Spinal cord (tissue), 10 donors: ENCODE measurements around the gene TEAD1. TPM values are rescaled to one million over a fixed set of nuclear protein-coding genes. Genes with fewer than 3 reads are reported as not detected.
A peak's percentile ranks its signal among the peaks of the same experiment; 100 is the strongest.

Experiments
- DNase-seq, 6 donors: peaks; one replicate each; pipeline versions ENCODE4 v3.0.0 to v3.0.0-alpha.2; 2013 to 2015; ENCODE audit warnings: low spot score in 6 of 6, low read depth in 4 of 6
- H3K27ac ChIP-seq: one replicate; pipeline ENCODE4 v1.5.1; 2013; ENCODE audit warnings: low read depth, low read length, control low read depth
- H3K27me3 ChIP-seq: one replicate; pipeline ENCODE4 v1.6.1; 2013; ENCODE audit warnings: low read length; ENCODE audit not compliant: control insufficient read depth, insufficient read depth
- H3K36me3 ChIP-seq: one replicate; pipeline ENCODE4 v1.6.1; 2013; ENCODE audit warnings: low read length; ENCODE audit not compliant: control insufficient read depth, insufficient read depth
- H3K4me1 ChIP-seq: one replicate; pipeline ENCODE4 v1.6.1; 2013; ENCODE audit warnings: low read length; ENCODE audit not compliant: control insufficient read depth, insufficient read depth
- H3K4me3 ChIP-seq: one replicate; pipeline ENCODE4 v1.5.1; 2013; ENCODE audit warnings: low read depth, low read length, control low read depth
- H3K9me3 ChIP-seq: one replicate; pipeline ENCODE4 v1.6.1; 2013; ENCODE audit warnings: low read length; ENCODE audit not compliant: control insufficient read depth, insufficient read depth
- WGBS: methylation state at CpG from one replicate; pipeline ENCODE4 v1.1.5; 2013; ENCODE audit warnings: missing lambda C conversion rate; ENCODE audit not compliant: insufficient coverage; 5-methylcytosine and 5-hydroxymethylcytosine counted together
- polyA plus RNA-seq, 2 donors: library from polyadenylated mRNA; unstranded; fragments of 120-200 nt; gene quantifications; one replicate each; pipeline ENCODE4 v1.2.1, GENCODE V29; 2013; ENCODE audit not compliant: insufficient read length in 2 of 2
- total RNA-seq, 2 donors: library from RNA; depleted of rRNA in 1 of 2; stranded (reverse); fragments of 120-200 nt in 1 of 2; fragments of >200 nt in 1 of 2; gene quantifications; one replicate each; pipeline versions ENCODE4 v1.2.3 to v1.2.4, GENCODE V29; 2013 to 2014
- donor health status: healthy.

The TEAD1 gene
- total and polyA plus RNA-seq, 4 donors: 39.2 to 70.9 (median 58.7) TPM

DNA sequence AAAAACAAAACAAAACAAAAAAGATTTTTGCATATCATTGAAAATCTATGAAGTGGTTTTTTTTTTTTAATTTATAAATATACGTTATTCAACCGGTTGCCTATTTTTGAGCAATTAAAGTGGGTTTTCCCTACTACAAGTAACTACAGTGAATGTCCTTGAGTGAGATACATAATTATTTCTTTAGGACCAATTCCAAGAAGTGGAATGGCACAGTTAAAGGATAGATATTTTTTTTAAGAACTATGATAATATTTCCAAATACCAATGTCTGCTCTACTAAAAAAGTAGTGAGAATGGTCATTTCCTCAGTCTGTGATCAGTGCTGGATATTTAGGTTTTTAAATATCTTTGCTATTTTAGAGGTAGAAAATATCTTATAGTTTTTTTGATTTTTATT lies 118.8 kb downstream of the TEAD1 start:
- no peak overlapping the region for H3K27ac ChIP-seq
- H3K4me1 ChIP-seq: peaks cover 13% of the 10 kb centered on the region
- no peak for DNase-seq
- no peaks in the 10 kb centered on the region for H3K27me3 ChIP-seq
- no peaks in the 10 kb centered on the region for H3K9me3 ChIP-seq
- peaks cover 3% of the 10 kb centered on the region for H3K36me3 ChIP-seq
- no CpG with 5 or more reads among the region's 2 CpGs for WGBS
- H3K4me3 ChIP-seq: no peak overlapping the region

- WGBS: 100% methylated on average over 1 of the region's 2 CpGs
- no peaks in the 10 kb centered on the region for H3K27me3 ChIP-seq
- no peak overlapping the region for H3K27ac ChIP-seq
Measured at GRCh38 chr11:12793506-12793905, 119.3 kb downstream of the TEAD1 start.

GRCh38 chr11:12794576-12795230 lies 120.5 kb downstream of the TEAD1 start:
- Histone ChIP-seq H3K27me3 (no peaks in the 10 kb centered on the region), H3K4me3 (no peak overlapping the region), H3K9me3 (no peaks in the 10 kb centered on the region), H3K36me3 (peaks cover 3% of the 10 kb centered on the region), H3K4me1 (peaks cover 9% of the 10 kb centered on the region), H3K27ac (no peak overlapping the region)
- WGBS: 45% methylated on average over 7 of the region's 7 CpGs
- no peak for DNase-seq

More at GRCh38 chr11:12793506-12793905, 119.3 kb downstream of the TEAD1 start:
- Histone ChIP-seq H3K9me3 (no peaks in the 10 kb centered on the region), H3K4me1 (peaks cover 12% of the 10 kb centered on the region), H3K4me3 (no peak overlapping the region), H3K36me3 (peaks cover 3% of the 10 kb centered on the region)
- no peak for DNase-seq

GRCh38 chr11:12797996-12798395 lies 123.8 kb downstream of the TEAD1 start:
- peaks cover 14% of the 10 kb centered on the region for H3K4me1 ChIP-seq
- no peak for DNase-seq
- no peak overlapping the region for H3K4me3 ChIP-seq
- 89% methylated on average over 3 of the region's 3 CpGs for WGBS
- H3K27ac ChIP-seq: no peak overlapping the region
- no peaks in the 10 kb centered on the region for H3K27me3 ChIP-seq
- H3K9me3 ChIP-seq: no peaks in the 10 kb centered on the region
- H3K36me3 ChIP-seq: peaks cover 3% of the 10 kb centered on the region

DNA sequence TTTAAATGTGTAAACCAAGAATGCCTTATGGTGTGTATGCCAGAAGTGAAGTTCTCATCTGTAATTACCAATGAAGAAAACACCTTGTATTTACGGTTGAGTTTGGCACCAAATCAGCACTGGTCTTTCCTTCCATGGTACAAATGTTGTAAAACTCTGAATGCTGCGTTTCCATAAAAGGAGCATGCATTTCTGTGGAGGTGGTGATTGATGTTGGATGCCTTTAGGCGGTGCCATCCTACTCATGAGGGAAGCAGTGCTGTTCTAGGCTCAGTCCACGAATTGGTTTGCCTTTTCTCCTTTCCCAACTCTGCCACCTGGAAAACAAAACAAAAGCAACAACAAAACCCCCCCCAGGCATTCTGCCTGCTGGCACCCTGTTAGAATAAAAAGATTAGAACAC lies 124.4 kb downstream of the TEAD1 start:
- Histone ChIP-seq H3K36me3 (peaks cover 3% of the 10 kb centered on the region), H3K27ac (no peak overlapping the region), H3K27me3 (no peaks in the 10 kb centered on the region), H3K4me1 (peaks cover 20% of the 10 kb centered on the region), H3K4me3 (no peak overlapping the region), H3K9me3 (no peaks in the 10 kb centered on the region)
- no peak for DNase-seq
- 67% methylated on average over 1 of the region's 4 CpGs for WGBS

GRCh38 chr11:12799334-12799835 lies 125.2 kb downstream of the TEAD1 start:
- H3K27me3 ChIP-seq: no peaks in the 10 kb centered on the region
- no CpG with 5 or more reads among the region's 4 CpGs for WGBS
- H3K4me1 ChIP-seq: peaks cover 21% of the 10 kb centered on the region
- no peaks in the 10 kb centered on the region for H3K9me3 ChIP-seq
- DNase-seq: peak in 1 of 6 donors; percentile 54
- no peak overlapping the region for H3K27ac ChIP-seq
- H3K36me3 ChIP-seq: peaks cover 3% of the 10 kb centered on the region
- H3K4me3 ChIP-seq: no peak overlapping the region

- no peak overlapping the region for H3K27ac ChIP-seq
- H3K36me3 ChIP-seq: no peaks in the 10 kb centered on the region
- no peaks in the 10 kb centered on the region for H3K9me3 ChIP-seq
- peak in 1 of 6 donors; percentile 64 for DNase-seq
- no peaks in the 10 kb centered on the region for H3K27me3 ChIP-seq
- WGBS: 26% methylated on average over 4 of the region's 8 CpGs
- H3K4me3 ChIP-seq: no peak overlapping the region
- peaks cover 16% of the 10 kb centered on the region for H3K4me1 ChIP-seq
Measured at GRCh38 chr11:12800032-12800671, 125.9 kb downstream of the TEAD1 start.

- 0% methylated on average over 1 of the region's 2 CpGs for WGBS
- no peak overlapping the region for H3K27ac ChIP-seq
- H3K36me3 ChIP-seq: no peaks in the 10 kb centered on the region
- no peak overlapping the region for H3K4me3 ChIP-seq
- H3K27me3 ChIP-seq: no peaks in the 10 kb centered on the region
- peaks cover 16% of the 10 kb centered on the region for H3K4me1 ChIP-seq
- DNase-seq: peak in 2 of 6 donors; percentile 40 to 59
- H3K9me3 ChIP-seq: no peaks in the 10 kb centered on the region
Measured at GRCh38 chr11:12800871-12801270, 126.7 kb downstream of the TEAD1 start.

- no peaks in the 10 kb centered on the region for H3K27me3 ChIP-seq
- no peak overlapping the region for H3K4me3 ChIP-seq
- H3K27ac ChIP-seq: no peak overlapping the region
- no peaks in the 10 kb centered on the region for H3K9me3 ChIP-seq
- no peaks in the 10 kb centered on the region for H3K36me3 ChIP-seq
- no peak for DNase-seq
- peaks cover 16% of the 10 kb centered on the region for H3K4me1 ChIP-seq
- no CpG with 5 or more reads among the region's 1 CpG for WGBS
Measured at GRCh38 chr11:12801976-12802375, 127.8 kb downstream of the TEAD1 start.
